GM21825 (cell line): ENCODE data around the gene SENP3.
A peak's percentile ranks its signal among the peaks of the same experiment; 100 is the strongest.
"Not testable (repeated sequence)": the region's sequence is repeated elsewhere in the genome, so short reads cannot be mapped to it uniquely, and the experiment has no call there.

ENCODE experiments used
- ATAC-seq: cut with Tn5 transposase; IDR thresholded peaks from one replicate; pipeline ENCODE4 v1.9.1; 2021; ENCODE audit warnings: mild to moderate bottlenecking, moderate library complexity; ENCODE audit not compliant: unreplicated experiment

The SENP3 gene

DNA sequence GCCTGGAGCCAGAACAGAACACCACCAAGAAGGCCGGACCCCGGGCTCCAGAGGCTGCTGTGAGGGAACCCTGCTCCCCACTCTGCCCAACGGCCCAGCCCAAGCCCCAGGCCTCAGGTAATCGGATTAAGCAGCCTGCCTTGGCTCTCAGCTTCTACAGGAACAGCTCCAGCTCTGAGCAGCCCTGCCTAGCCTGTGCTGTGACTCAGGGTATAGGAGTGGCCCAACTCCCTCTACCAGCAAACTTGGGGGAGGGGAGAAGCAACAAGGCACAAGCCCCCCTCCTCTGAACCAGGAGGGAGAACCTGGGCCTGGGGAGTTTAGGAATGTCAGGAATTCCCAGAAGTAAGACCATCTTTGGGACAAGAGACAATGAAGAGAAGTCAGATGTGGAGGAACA lies 29.0 kb downstream of the SENP3 start:
- no peak for ATAC-seq

DNA sequence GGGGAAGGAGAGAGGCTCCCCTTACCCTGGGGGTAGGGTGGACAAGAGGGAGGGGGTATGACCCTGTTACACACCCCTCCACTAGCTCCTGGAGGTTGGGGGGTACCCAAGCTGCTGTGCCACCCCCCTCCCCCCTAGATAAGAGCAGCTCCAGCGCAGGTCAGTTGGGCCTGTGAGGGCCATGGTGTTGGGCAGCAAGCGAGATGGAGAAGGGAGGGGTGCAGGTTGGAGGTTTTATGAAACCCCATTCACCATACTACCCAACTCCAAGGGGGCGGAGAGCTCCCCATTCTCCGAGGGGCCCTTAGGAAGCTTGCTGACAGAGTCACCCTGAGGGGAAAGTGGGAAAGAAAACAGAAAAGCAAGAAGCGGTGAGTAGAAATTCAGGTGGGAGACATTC lies 29.9 kb downstream of the SENP3 start:
- ATAC-seq = no peak

DNA sequence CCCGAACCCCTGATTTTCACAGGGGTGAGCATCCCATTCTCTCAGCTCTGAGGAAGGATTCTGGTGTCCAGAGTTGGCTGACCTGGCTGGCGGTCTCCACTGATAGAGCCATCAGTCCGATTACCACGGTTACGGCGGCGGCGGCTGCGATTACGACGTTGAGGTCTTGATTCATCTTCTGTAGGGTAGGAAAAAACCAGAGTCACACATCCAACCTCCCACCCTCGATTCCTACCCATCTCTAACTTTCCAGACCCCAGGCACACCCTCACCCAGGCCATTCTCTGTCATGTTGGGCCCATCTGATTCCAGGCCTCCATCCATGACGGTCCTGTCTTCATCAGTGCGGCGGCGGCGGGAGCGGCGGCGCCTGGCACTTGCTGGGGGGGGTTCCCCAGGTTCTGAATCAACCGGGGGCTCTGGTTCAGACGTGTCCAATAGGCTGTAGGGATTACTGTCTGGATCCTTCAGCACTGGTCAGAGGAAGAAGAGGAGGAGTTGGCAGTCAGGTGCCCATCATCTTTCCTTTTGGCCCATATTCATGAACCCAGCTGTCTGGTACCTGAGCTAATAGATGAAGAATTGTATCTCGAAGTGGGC lies 30.8 kb downstream of the SENP3 start:
- ATAC-seq = no peak

DNA sequence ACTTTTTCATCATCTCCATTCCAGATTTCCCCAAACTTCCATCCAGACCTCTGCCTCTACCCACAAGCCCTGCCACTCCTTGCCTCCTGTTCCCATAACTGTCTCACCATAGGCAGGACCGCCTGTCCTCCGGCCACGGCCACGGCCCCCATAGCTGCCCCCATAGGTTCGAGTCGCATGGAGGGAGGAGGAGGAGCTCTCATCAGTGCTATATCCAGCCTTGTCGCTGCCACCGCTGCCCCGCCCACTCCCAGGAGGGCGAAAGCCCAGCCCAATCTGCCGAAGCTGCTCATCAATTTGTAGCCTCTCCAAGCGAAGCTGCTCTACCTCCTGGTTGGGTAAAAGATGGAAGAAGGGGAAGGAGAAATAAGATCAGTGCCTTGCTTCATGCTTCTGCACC lies 31.6 kb downstream of the SENP3 start:
- no peak for ATAC-seq

DNA sequence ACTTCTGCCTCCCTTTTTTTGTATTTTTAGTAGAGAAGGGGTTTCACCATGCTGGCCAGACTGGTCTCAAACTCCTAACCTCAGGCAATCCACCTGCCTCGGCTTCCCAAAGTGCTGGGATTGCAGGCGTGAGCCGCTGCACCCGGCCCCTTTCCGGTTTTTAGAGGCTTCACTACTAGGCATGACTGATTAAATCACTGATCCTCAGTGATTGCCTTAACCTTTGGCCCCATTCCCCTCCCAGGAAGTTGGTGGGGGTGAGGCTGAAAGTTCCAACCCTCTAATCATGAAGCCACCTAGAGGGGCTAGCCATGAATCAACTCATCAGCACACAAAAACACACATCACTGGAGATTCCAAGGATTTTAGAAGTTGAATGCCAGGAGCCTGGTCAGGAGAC lies 35.8 kb downstream of the SENP3 start:
- ATAC-seq = not testable (repeated sequence)

DNA sequence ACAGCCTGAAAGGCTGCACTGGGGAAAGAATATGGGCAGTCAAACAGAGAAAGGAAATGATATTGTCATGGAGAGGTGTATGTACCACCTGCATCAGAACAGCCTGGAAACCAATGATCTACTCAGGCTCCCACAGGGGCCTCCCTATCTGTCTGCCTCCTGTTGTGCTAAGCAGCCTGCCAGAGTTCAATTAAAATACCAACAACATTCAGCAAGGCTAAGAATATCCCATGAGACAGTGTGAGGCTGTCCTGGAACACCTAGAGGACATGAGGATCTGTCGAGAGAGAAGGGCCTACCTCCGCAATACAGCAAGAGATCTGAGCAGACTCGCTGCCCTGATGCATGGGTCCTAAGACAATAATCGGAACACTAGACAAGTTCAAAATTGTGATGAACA lies 44.6 kb downstream of the SENP3 start:
- no peak for ATAC-seq

DNA sequence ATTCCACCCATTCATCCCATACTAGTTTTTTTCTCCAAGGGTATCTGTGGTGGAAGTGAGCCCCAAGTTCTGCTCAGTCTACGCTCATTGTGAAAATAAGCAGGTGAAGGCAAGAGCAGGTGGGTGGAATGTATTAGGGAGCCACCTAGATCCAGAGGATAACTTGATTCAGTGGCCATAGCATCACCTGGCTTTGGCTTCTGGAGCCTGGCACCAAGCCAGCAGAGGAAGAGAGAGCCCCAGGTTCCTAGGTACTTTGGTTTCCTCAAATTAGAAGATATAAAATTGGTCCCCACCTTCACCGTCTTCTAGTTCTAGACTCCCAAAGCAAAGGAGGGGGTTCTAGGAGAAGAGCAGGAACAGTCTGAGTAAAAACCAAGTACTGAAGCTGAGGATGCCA lies 48.9 kb downstream of the SENP3 start:
- ATAC-seq = no peak

DNA sequence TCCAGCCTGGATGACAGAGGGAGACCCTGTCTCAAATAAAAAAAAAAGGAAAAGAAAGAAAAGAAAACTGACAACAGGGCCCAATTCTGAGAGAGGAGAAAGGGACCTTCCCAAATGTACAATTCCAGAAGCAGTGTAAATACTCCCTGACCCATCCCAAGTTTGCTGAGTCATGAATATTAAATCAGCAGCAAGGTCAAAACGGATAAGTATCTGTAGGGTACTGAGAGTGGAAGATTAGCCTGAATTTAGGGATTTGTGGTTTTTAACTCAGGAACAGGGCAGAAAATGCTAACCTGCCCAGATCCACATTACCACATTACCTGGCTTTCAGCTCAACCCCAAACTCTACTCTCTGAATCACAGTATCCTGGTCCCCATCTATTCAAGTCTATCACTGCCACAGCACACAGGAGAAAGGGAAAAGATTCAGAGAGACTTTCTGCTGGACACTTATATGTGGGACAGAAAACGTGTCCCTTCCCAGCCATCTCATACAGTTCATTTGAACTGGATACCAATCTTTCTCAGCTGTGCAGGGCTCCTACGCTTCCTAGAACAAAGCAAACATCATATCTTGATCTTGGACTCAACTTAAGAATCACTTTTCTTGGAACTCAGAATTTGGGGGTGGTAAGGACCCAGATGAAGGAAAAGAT lies 50.0 kb downstream of the SENP3 start:
- no peak for ATAC-seq

DNA sequence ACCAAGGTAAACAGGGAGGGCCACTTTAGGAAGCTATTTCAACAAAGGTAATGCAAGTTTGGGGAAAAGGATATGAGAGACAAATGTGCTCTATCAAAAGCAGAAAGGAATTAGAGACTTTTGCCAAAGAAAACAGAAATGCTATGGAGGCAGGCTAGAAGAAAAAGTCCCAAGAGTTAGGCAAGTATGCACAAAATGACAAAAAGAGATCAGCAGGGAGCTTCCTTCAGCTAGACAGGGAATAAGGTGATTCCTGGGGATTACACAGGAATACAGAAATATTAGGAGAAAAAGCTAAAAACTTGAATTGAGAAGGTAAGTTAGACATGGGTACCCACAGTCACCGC lies 50.5 kb downstream of the SENP3 start:
- no peak for ATAC-seq

DNA sequence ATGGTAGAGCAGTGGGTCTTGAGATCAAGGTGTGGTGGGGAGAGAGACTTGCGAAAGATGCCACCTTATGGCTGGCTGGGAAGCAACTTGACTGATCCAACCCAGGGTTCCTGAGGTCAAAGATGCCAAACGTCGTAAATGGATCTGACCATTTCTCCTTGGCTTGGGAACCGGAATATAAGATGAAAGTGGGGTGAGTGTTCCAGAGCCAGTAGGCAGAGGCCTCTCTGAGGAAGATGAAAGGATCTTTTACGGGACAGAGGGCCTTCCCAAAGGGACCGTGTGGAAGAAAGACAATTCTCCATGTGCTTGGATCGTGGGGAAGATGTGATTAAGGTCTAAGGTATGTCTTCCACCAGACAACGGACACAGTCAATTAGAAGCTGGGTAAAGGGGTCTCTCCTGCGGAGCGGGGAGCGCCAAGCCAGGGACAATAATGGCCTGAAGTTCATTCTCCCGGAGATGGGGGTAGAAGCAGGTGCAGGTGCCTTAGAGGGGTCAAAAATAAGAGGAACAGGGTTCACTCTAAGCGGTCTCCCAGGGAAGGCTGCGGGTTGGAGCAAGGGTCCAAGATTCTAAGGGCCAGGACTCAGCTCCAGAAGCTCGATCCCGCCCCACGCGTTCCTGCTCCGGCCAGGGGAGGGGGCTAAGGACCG lies 52.2 kb downstream of the SENP3 start:
- no peak for ATAC-seq

DNA sequence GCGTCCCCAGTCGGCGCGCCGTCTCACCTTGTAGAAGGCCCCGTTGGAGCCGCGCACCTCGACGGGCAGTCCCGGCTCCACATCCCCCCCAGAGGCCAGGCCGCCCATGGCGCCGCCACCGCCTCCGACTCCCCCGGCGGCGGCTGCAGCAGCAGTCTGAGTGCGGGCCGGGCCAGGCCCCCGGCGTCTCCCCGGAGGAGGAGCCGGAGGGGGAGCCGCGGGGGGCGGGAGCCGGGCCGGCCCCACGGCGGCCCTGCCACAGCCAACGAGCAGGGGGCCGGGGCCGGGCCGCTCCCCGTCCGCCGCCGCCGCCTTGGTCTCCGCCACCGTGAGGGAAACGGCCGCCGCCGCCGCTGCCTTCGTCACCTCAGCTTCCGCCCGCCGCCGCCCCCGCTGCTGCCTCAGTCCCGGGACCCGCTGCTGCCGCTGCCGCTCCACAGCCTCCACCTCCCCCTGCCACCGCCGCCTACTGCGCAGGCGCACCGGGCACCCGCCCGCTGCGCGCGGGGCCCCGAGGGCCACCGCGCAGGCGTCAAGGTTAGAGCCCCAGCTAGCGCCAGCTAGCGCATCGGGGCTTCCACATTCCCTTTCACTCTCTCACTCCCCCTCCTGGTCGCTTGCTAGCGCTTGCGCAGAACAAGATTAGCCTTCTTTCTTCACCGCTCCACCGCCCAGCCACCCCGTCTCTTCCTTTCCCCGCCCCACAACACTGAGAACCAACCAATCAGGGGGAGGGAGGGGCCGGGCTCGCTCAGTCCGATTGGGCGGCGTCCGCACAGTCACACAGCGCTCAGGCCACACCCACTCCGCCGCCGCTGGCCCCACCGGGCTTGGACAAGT lies 52.9 kb downstream of the SENP3 start, which contains the start of gene FXR2:
Gene FXR2, minus strand, starts transcription at position 473 of the 840 bp plus-strand sequence. Its CDS starts 365 bp downstream, at position 108.
- ATAC-seq = peak; percentile 77

DNA sequence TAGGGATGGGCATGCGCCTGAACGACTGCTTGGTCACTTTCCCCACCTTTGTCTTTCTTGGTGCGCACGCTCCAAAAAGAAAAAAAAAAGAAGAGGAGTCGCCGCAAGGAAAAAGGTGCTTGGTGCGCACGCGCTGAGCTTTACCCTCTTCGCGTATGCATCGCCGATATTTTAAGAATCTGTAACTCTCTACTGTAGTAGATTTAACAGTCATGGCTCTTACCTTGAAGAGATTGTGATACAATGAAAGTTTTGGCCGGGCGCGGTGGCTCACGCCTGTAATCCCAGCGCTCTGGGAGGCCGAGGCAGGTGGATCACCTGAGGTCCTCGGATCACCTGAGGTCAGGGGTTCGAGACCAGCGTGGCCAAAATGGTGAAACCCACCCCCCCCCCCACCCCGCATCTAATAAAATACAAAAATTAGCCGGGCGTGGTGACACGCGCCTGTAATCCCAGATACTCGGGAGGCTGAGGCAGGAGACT lies 53.6 kb downstream of the SENP3 start:
- ATAC-seq = no peak

DNA sequence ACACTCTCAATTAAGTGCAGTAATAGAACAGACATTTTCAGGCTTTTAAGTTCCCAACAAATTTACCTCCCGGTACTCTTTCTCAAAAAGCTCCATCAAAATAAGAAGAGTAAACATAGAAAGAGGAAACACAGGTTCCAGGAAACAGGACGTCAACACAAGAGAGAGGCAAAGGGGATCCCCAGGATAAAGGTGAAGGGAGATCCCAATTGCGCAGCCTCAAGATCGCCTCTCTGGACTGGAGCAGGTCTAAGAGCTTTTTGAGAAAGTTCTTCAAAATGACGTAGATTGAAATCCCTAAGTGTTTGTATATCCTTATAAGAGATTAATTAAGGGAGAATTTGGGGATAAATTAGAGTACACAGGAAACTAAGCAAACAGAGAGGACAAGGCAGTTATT lies 56.9 kb downstream of the SENP3 start:
- no peak for ATAC-seq

DNA sequence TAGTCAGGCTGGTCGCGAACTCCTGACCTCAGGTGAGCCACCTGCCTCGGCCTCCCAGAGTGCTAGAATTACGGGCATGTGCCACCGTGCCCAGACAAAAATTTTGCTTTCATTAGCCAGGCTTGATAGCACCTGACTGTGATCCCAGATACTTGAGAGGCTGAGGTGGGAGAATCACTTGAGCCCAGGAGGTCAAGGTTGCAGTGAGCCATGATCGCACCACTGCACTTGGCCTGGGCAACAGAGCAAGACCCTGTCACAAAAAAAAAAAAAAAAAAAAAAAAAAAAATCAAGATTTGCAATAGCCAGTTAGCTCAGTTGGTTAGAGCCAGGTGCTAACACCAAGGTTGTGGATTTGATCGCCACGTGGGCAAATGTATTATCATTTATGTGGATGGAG lies 59.1 kb downstream of the SENP3 start:
- ATAC-seq = no peak
